ENCODE measurements around the gene UMODL1.
A peak's percentile ranks its signal among the peaks of the same experiment; 100 is the strongest.
"Not testable (repeated sequence)": the region's sequence is repeated elsewhere in the genome, so short reads cannot be mapped to it uniquely, and the experiment has no call there.

The UMODL1 gene

DNA sequence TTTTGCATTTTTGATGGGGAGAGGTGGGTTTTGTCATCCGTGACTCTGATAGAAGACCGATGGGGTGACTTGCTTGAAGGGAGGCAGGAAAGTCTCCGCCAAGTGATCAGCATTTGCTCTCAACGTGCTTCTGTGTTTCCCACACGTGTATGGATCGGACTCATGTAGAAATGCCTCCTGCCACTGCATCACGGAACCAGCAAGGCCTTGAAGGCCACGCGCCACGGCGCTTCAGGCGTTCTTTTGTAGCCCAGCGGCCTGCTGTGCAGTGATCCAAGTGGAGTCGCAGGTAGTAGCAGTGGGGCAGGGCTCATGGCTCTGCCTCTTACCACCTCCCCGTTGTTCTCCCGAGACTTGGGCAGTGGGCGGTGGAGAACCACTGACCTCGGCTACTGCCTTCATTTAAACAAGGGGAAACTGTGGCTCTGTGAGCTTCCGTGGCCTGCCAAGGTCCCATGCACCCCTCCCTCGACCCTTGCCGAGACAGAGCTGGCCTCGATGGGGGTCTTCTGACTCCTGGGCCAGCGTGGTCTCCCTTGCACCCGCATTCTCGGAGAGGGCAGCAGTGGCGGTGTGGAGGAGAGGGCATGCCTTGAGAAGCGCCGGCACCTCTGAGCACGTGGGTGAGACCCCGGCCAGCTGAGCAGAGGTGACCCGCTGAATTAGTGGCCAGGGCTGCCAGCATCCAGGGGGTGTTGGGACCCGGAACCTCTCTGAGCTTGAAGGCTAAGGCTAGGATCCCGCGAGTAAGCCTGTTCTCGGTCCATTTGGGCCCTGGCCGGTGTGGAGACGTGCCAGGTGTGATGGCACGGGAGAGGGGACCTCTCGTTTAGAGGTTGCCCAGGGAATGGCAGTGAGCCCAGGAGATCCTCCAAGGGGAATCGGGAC lies 101.7 kb downstream of the UMODL1 start:
- no peak for DNase-seq

DNA sequence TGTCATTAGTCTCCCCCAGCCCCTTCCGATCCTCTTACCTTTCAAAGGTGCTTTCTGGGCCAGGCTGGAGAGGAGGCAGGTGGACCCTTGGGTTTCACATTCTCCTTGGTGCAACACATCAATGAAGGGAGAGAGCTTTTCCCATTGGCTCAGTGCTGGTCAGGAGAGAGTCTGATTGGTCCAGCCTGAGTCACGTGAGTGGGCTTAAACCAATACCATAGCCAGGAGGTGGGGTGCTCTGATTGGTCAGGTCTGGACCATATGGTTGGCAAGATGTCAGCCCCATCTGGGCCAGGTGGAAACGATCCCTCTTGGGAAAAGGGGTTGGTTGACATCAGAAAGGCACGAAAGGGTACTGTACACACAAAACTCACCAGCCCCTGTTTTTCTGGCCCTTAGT lies 103.1 kb downstream of the UMODL1 start:
- no peak for DNase-seq

DNA sequence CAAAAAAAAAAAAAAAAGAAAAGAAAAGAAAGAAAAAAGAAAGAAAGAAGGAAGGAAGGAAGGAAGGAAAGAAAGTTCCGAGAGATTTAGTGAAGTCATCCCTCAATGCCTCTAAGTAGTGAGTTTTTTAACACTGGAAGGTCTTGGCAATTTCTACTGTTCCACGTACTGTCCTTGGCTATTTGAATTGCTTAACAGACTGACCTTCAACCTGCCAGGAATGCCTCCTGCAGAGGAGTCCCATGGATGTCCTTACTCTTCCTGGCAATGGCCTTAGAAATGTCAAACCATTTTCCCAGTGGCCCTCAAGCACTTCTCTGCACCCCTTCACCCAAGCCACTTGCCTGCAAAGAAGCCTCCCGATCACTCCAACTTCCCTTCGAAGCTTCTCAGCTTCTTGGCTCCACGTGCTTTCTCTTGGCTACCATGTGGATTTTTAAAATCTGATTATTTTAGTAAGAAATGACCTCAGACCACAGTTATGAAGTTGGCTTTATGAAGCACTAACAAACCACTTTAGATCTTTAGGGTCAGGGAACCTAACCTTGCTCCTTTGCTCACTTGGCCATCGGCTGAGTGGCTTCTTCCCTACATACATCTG lies 104.1 kb downstream of the UMODL1 start:
- no peak for DNase-seq

DNA sequence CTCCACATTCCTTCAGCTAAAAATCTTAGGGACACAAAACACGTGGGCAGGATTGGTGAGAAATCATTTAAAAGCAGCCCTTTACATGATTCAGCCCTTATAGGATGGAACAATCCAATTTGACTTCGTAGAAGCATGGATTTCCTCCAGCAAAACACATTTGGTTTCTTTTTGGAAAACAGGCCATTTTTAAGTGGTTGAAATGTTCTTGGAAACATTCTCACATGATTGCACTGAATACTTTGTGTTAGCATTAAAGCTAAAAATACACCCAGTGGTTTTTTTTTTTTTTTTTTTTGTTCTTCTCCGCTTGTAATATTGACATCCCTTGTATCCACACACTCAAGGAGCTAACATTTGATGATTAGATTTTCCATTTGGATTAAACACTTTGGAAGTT lies 105.7 kb downstream of the UMODL1 start:
- DNase-seq, result no peak

DNA sequence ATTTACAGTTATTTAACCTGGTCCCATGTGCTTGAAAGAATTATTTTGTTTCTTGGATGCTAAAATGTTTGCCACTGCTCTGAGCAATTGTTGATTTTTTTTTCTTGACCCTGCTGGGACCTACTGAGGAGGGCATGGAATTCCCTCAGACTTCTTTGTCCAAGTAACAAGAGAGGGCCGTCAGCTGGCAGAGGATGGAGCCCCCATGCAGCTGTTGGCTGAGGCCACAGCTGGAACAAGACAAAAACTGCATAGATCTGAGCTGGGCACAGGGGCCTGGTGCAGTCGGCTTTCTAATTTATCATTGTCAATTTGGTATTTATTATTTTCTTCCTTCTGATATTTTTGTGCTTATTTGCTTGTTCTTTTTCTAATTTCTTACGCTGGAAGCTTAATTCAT lies 108.2 kb downstream of the UMODL1 start:
- DNase-seq, result no peak

DNA sequence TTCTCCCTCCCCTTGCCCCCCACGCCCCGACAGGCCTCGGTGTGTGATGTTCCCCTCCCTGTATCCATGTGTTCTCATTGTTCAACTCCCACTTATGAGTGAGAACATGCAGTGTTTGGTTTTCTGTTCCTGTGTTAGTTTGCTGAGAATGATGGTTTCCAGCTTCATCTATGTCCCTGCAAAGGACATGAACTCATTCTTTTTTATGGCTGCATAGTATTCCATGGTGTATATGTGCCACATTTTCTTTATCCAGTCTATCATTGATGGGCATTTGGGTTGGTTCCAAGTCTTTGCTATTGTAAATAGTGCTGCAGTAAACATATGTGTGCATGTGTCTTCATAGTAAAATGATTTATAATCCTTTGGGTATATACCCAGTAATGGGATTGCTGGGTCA lies 108.9 kb downstream of the UMODL1 start:
- DNase-seq, result not testable (repeated sequence)

DNA sequence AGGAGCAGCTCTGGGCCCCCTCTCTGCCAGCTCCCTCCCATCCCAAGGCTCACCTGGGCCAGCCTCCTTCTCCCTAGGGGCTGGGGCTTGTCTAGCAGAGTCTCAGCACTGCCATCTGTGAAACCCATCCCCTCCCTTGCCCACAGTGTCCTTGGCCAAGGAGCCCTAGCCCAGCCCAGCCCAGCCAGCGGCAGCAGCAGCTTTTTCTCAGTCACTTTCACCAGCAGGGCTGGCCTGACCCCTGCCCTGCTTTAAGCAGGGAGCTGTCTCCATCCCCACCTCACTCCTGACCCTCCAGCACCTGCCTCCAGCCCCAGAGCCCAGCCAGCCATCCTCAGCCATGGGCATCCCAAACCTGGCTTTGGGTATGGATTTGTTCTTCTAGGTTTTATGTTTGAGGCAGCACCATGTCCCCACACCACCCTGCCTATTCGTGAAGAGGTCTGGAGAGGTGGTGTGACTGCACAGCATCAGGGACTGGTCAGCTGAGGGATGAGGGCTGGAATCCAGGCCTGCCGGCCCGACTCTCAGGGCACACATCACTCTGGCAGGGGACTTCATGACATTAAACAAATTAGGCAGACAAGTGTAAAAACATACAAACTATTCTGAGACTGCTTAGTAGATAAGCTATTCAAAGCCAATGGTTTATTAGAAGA lies 111.7 kb downstream of the UMODL1 start:
- no peak for DNase-seq

DNA sequence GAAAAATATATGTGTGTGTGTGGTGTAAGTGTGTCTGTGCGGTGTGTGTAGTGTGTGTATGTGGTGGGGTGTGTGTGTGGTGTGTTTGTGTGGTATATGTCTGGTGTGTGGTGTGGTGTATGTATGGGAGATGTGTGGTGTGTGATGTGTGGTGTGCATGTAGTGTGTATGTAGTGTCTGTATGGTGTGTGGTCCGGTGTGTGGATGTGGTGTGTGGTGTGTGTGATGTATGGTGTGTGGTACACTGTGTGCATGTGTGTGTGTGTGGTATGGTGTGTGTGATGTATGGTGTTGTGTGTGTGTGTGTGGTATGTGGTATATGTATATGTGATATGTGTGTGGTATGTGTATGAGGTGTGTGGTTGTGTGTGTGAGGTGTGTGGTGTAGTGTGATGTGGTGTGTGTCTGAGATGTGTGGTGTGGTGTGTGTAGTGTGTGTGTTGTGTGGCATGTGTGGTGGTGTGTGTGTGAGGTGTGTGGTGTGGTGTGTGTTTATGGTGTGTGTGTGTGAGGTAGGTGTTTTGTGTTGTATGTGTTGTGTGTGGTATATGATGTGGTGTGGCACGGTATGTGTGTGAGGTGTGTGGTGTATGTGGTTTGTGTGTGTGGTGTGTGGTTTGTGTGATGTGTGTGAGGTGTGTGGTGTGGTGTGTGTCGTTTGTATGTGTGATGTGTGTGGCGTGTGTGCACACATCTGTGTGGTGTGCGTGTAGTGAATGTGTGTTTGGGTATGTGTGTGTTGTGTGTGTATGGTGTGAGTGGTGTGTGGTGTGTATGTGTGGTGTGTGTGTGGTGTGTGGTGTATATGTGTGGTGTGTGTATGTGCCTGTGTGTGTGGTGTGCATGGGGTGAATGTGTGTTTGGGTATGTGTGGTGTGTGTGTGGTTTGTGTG lies 112.5 kb downstream of the UMODL1 start:
- no peak for DNase-seq

DNA sequence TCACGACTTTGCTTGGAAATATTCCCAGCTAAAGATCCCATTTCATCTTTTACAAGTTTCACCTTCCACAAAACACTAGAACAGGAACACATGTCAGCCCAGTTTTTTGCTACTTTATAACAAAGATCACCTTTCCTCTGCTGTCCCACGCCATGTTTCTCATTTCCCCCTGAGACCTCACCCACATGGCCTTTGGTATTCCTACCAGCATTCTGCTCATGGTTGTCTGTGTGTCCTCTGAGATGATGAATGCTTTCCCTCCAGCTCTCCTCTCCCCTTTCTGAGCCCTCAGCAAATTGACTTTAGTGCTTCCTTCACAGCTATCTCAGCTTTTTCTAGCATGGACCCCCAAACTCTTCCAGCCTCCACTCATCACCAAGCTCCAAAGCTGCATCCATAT lies 115.5 kb downstream of the UMODL1 start:
- DNase-seq, result no peak

DNA sequence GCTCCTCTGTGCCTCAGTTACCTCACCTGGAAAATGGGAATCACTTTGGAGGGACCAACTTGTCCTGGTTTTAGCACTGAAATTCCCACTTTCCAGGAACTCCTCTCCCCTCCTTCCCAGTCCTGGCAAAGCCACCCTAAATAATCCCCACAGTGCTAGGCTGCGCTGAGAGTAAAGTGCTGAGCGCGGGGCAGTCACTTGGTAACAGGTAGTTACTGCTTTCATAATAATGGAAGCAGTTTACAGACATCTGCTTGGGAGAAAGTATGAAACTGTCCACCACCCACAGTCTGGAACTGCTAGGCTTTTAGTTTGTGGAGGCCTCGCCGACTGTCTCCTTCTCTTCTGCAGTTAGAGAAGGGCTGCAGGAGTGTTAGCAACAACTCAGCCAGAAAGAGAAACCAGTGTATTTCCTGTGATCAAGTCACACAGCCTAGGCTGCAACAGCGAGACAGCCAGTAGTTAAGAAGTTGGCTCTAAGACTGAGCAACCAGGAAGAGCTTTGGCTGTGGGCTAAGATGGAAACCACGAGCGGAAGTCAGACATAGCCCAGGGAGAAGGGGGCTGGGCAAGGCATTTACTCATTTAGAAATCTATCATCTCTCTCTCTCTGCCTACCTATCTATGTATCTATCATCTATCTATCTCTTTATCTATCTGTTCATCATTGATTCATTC lies 117.0 kb downstream of the UMODL1 start:
- peak; percentile 79 for DNase-seq

DNA sequence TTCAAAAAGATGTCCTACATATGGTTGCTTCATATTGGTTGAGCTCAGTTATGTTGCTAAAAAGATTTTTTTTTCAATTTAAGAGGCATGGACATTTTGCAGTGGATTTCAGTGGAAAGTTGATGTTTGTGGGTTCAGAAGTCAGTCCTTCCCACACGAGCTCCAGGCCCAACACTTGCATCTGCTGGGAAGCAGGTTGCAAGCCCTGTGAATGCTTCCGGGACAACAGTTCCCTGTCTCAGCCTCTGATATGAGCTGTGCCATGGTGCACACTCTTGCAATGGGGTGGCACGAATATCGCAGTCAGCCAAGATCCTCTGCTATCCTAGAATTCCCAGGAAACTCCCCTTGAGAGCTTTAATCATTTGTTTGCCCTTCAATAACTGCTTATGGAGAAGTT lies 117.5 kb downstream of the UMODL1 start:
- DNase-seq, result no peak

DNA sequence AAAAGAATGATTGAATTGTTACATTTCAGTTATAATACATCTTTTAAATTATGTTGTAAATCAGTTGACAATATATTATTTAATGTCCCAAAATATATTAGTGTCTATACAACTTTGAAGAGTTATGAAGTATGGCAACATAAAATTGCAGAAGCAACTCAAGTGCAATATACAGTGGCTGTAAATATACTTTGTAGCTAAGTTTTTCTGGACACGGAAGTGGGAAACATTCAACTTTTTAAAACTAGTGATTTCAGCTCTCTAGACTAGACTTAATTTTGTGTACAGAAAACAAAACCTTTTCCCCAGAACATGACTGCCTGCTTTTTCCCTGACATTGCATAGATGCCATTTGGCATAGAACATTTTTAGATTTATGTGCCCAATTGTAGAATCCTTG lies 118.3 kb downstream of the UMODL1 start:
- DNase-seq, result no peak

DNA sequence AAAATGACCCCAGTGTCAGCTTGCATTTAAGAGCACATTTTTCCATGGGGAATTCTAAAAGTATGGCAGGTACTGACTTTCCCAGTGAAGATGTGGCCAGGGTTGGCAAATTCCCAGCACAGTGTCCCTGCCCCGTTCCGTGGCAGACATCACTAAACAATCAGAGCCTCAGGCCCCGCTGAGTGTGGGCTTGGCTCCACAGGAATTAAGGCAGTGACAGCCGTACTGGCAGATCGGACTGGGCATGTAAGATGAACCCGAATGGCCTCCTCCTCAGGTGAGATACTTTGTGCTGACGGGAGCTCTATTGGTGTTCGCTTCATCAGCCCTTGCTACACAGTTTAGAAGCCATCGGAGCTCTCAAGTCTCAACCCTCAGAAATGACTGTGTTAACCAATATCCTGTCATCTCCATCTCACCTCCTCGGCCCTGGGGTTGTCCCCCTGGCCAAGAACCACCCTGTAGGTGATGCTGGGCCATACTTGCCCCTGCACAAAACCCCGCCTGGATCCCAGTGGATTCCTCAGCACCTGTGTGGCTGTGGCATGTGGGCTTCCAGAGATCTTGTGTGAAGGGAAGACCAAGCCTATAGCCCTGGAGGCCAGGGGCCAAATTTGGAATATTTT lies 118.9 kb downstream of the UMODL1 start:
- no peak for DNase-seq

DNA sequence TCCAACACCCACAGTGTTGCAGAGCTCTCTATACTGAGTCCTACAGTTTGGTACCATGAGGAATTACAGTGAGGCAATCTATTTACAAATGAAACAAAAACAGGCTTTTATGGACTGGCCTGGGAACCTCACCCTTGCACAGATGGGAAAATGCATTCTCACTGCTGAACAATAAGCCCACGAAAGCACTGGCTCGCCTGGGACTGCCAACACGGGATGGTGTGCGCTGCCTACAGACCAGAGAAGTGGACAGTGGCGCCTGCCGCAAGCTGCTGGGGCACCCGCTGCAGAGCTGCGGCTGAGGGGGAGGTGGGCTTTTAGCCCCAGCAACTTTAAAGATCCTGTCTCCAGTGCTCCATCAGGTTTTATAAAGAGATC lies 119.4 kb downstream of the UMODL1 start:
- DNase-seq, result no peak

DNA sequence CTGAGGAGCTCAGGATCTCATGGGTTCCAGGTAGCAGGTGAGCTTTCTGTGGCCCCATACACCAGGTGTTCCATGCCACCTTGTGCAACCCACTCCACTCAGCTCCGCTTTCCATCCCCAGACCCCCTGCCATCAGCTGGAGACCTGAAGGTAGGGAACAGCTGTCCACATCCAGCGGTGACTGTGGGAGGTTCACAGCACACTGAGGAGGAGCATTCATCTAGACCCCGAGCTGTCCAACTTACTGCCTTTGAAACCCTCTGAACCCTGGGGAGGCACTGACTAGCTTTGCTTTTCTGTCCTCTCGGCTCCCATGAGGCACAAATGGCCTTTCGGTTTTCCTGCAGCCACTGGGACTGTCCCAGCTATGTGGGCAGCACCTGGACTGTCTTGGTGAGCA lies 119.9 kb downstream of the UMODL1 start:
- DNase-seq, result no peak

DNA sequence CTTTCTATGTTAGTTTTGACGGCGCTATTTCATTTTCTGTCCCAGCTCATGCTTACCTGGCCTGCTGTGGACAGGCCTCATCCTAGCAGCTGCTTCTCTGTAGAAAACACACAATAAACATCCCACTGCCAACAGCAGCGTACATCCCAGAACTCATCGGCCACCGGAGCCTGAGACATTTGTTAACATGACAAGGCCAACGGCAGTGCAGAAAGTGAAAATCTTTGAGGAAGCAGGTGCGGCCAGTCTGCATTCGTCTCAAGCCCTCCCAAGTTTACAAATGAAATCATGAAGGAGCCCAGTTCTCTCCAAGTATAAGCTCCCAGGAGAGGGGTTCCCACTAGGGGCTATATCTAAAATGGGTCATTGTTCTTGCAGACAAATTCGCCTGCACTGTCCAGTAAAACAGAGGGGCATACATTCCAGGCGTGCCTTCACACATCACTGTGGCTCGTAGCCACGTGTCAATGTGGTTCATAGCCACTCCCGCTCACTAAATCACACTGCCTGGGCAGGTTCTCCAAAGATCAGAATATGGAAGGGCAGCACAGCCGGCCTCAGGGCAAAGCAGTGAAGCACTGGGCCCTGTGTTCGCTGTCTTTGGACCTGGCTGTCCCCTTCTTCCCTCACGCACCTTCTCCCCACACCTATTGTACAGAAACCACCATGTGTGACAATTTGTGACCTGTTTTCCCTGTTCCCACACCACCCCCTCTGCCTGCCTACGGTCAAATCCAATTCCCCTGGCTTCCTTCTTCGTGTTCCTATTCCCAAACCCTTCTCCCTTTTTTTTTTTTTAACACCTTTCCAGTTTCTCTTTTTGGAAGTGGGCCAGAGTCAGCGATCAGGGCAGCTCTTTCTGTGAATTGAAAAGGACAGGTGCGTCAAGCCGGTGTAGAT lies 120.8 kb downstream of the UMODL1 start:
- DNase-seq, result no peak

All from hematopoietic multipotent progenitor cell treated with erythropoietin and hydrocortisone succinate and interleukin-3 and kit ligand, for 6 days (in vitro differentiated cells).